ENCODE measurements around the gene MBD3L5.
"Not testable (repeated sequence)": the region's sequence is repeated elsewhere in the genome, so short reads cannot be mapped to it uniquely, and the experiment has no call there.

MBD3L5 gene
- 0 reads per million in 4 experiments for total RNA-seq

DNA sequence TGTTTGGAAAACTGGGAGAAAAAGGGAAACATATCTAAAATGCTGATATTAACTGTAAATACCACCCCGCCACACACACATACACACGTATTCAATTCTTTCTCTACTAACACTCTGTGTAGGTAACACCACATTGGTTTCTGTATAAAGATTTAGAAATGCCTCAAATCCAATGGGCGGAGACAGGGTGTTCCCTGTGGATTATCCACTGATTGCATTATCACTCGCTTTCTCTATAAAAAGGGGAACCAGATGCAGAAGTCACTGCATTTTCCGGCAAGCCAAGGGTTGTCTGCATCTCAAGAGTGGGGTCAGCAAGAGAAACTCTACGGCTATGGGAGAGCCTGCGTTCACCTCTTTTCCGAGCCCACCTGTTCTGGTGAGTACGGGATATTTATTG is at the start of gene MBD3L5:
TSS of gene MBD3L5 (plus strand) at position 301 of the 400 bp plus-strand sequence. CDS start at position 335, 34 bp downstream.
- DNase-seq: not testable (repeated sequence)

DNA sequence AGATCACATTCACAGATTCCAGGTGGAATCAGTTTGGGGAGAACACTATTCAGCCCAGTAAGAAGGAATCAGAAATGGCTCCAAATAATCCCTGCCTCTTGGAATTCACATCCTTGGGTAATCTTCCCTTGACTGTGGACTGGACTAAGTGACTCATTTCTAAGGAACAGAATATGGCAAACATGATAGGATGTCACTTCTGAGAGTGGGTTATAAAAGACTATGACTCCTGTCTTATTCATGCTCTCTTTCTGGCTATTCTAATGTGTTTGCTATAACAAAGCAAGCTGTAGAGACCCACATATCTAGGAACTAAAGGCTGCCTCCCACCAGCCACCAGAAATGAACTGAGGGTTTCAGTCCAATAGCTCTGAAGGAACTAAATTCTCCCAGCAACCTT is 46.9 kb upstream of the MBD3L5 start:
- no peak for DNase-seq

DNA sequence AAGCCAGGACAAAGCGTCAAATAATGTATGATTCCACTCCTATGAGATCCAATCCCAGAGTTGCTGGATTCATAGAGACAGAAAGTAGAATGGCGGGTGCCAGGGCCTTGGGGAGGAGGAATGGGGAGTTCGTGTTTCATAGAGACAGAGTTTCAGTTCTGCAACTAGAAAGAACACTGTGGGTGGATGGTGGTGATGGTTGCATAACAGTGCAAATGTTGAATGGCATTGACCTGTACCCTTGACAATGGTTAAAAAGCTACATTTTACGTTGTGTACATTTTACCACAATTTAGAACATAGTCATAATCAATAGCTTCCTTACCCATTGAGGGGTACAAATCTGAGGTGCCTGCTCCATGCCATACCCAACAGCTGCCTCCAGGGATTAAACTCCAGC is 42.5 kb upstream of the MBD3L5 start:
- DNase-seq: no peak

DNA sequence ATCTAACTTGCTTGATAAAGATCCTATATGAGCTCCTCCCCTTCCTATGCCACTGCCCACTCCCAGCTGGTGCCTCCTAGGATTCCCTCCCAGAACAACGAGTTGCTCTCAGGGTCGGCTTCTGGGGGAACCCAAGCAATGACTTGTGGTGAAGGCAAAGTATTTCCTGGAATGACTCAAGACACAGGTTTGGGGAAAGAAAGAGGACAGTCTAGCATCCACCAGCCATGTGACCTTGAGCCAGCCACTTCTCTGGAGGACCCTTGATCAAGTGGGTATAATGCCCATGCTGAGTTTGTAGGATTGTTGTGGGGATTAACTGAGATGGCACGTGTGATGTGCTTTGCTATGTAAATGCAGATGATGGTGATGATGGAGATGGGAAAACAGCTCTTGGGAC is 42.1 kb upstream of the MBD3L5 start:
- no peak for DNase-seq

DNA sequence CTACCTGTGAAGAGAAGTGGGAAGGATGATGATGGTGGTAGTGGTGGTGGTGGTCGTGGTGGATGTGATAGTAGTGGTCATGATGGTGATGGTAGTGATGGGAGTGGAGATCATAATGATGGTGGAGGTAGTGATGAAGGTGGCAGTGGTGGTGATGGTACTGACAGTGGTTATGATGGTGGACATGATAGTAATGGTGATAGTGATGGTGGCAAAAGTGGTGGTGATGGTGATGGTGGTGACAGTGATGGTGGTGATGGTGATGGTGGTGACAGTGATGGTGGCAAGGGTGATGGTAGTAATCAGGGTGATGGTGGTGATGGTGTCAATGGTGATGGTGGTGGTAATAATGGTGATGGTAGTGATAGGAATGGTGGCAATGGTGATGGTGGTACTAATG is 35.3 kb upstream of the MBD3L5 start:
- no peak for DNase-seq

DNA sequence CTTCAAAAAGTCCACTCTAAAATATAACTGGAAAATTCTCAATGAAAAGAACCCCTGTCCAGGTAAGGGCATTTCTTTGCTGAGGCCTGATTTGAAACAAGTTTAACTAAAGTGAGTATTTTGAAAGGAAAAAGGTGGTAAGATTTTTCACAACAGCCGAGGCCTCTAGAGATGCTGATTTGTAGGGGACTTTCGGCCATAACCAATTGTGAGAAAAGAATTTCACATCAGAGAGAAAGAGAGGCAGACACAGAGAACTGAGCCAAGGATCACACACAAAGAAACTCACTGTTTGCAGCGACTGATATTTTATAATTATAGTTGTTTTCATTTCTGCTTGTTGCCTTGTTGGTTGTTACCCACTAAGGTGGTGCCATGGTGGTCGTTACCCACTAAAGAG is 33.6 kb upstream of the MBD3L5 start:
- no peak for DNase-seq

DNA sequence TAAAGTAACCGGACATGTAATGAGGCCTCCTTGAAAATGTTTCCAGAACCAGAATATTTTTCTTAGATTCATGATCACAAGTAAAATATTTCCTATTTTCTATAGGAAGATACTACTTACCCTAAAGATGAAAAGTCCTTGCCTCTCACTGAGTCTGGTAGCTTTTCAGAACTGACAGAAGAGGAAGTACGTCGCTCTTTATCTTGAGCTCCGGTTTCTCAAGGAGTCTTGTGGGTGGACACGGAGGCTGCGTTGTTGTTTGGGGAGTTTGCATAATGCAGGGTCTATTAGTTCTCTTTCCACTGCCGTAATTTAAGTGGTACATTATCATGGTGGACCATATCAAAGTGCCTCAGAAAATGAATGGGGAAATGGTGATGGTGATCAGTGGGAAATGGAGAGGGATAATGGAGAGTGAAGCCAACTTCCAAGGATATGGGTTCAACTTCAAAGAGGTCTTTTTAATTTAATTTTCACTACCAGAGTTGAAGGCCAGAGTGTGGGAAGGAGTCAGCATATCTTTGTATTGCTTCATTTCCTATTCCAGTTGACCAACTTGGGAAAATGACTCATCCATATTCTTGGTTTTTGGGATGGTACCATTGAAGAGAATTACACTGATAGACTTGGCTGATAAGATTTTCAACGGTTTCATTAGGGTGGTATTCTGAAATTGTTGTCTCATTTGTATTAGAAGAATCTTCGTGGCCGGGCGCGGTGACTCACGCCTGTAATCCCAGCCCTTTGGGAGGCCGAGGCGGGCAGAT is 32.5 kb upstream of the MBD3L5 start:
- no peak for DNase-seq

DNA sequence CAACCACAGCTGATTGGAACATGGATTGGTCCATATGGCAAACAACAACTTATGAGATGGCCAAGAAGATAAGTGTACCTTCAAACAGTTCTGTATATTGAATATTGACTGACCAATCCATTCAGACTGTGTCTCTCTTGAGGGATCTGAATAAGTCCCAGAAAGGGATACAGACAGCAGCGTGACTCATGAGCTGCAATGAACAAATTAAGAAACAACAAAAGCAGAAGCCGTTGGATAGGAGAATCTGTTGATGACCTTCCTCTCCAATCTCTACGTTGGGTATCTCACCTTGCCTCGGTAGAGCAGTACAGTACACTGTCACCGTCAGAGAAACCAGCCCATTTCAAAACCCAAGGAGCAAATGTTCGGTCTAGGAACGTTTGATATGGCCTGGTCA is 30.4 kb upstream of the MBD3L5 start:
- DNase-seq: no peak

DNA sequence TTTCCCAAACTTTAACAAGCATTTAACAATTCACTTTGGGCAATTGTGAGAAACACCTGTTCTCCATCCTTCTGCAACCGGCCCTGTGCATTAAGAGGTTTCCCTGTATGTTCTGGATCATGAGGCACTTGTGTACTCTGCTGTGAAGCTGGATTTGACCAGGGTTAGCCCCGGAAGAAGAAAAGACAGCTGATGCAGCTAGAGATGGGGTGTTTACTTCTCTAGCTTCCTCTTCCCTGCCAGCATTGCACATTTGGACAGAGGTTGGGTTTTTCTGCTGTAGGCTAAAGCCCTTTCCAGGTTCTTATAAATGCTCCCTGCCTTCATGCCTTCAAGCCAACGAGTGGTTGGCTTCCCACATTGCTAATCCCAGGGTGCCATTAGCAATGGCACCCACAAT is 30.0 kb upstream of the MBD3L5 start:
- no peak for DNase-seq

DNA sequence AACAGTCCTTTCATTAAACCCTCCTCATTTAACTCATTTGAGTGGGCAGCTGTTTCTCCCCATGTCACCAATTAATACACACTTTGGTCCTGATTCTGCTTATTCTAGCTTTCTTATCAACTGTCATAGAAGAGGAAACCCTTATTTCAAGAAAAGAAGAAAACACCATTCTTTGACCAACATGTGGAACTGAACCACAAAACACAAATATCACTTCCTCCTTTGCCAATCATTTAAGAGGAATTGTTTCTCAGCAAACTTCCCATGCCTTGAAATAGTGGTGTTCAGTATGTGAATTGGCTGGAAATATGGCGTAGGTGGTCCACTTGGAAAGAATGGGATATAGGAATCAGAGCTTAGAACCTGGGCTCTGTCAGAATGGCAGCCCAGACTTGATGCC is 29.6 kb upstream of the MBD3L5 start:
- DNase-seq: no peak

DNA sequence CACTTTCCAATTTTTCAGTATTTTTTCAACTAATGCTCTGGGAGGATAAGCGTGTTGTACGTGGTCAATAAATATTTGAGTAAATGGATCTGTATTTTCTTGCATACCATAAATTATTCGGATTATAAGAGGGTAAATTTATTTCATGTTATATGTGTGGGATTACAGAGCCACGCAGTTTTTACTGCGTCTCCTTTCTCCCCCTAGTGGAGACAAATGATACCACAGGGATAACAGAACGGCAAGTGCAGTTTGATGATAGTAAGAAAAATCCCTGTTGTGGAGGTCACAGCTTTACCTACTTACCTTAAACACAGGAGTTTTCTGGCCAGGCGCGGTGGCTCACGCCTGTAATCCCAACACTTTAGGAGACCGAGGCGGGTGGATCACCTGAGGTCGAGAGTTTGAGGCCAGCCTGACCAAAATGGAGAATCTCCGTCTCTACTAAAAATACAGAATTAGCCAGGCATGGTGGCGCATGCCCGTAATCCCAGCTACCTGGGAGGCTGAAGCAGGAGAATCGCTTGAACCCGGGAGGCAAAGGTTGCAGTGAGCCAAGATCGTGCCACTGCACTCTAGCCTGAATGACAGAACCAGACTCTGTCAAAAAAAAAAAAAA is 26.0 kb upstream of the MBD3L5 start:
- DNase-seq: no peak

DNA sequence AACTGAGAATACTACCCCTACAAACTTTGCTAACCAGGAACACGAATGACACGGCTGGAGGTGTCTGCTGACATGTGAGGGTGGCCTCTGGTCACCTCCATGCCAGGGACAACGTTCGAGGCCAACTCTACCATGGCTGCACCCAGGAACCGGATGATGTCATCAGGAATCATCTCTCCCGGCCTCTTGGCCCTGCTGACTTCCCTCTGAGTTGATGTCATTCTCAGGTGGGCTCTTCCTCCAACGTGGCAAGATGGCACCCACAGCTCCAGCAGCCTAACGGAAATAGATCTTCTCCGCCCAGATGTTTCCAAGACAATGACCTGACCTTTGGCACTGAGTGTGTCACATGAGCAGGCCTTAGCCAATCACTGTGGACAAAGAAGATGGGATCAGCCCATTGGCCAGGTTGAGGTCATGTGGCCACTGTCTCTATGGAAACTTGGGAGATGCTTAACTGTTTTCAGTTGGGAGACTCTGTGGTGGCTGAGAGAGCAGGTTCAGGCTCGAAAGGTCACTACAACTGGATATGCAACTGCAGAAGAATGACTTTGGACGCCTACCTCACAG is 24.2 kb upstream of the MBD3L5 start:
- DNase-seq: no peak

DNA sequence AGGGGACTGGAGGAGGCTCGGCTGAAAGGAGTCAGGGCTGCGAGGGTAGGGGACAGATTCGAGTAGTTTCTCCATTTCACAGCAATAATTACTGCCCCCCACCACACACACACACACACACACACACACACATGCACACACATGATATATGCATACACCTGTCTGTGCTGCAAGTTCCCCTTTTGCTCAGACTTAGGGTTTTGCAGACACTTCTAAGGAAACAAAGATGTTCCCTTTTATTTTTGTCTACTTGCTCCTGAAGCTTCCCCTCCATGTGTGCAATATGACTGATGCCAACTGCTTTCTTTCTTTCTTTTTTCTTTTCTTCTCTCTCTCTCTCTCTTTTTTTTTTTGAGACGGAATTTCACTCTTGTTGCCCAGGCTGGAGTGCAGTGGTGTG is 22.5 kb upstream of the MBD3L5 start:
- DNase-seq: no peak

DNA sequence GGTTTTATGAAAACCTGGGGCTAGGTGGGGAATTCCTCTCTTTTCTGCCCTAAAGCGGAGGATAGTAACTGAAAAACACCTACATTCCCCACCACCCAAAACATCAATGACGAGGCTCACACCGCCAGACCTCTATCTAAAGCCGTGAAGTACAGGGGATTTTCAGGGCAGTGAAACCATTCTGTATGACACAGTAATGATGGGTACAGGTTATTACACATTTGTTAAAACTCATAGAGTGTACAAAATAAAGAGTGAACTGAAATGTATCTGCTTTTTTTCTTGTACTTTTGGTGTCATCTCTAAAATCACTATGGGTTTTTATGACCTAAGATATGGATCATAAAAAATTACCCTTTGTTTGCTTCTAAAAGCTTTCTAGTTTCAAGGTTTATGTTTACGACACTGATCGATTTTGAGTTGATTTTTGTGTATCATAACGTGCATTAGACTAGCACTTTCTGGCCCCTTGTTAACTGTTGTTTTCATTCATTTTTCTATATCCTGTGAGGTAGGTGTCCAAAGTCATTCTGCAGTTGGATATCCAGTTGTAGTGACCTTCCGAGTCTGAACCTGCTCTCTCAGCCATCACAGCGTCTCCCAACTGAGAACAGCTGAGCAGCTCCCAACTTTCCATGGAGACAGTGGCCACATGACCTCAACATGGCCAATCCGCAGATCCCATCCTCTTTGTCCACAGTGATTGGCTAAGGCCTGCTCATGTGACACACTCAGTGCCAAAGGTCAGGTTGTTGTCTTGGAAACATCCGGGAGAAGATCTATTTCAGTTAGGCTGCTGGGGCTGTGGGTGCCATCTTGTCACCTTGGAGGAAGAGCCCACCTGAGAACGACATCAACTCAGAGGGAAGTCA is 19.4 kb upstream of the MBD3L5 start:
- no peak for DNase-seq

DNA sequence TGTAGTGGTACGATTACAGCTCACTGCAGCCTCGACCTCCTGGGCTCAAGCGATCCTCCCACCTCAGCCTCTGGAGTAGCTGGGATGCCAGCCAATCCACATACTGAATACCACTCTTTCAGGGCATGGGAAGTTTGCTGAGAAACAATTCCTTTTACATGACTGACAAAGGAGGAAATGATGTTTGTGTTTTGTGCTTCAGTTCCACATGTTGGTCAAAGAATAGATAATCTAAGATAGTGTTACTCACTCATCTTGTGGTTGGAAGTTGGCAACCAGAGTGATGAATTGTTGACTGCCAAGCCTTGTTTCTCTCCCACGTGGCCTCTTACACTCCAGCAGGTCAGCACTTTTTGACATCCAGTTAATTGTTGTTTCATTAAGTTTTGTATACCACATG is 16.7 kb upstream of the MBD3L5 start:
- DNase-seq: no peak

DNA sequence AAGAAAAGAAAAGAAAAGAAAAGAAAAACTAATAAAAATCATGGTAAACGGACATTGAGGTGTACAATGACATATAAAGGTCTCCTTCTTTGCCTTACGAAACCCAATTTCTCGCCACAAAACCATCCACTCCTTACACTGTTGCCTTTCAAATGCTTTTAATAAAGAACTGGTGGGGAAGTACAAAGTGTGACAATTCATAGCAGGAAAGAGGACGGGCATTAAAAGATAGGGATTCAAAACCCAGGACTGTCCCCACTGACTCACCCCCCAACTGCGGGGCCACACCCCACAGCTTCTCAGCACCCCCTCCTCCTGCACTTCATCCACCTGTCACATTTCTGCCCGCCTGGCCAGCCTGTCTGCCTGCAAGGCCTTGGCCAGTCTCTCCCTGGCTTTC is 11.6 kb upstream of the MBD3L5 start:
- no peak for DNase-seq

DNA sequence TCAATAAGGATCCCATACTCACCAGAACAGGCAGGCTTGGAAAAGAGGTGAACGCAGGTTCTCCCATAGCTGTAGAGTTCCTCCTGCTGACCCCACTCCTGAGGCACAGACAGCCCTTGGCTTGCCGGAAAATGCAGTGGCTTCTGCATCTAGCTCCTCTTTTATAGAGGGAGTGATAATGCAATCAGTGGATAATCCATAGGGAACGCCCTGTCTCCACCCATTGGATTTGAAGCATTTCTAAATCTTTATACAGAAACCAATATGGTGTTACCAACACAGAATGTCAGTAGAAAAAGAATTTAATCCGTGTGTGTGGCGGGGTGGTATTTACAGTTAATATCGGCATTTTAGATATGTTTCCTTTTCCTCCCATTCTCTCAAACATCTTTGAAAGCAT is 9.0 kb upstream of the MBD3L5 start, which contains the start of gene MBD3L2B:
TSS of gene MBD3L2B (minus strand) at position 101 of the 400 bp plus-strand sequence. CDS start at position 67, 34 bp downstream.
- DNase-seq: not testable (repeated sequence)

DNA sequence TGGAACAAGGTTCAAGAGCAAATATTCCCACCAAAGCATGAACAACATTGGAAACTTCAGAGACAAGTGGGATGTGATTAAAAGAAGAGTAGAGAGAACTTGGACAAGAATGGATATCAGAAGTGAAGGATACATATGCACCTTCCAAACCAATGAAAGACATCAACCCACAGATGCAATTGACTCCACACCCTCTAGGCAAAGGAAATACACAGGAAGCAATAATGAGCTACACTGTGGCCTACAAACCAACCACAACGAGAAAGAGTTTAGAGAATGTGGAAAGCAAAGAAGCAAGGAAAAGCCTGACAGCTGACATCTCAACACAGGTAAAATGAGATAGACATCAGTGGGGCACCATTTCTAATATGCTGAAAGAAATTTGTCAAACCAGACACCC is 1.6 kb upstream of the MBD3L5 start:
- not testable (repeated sequence) for DNase-seq

DNA sequence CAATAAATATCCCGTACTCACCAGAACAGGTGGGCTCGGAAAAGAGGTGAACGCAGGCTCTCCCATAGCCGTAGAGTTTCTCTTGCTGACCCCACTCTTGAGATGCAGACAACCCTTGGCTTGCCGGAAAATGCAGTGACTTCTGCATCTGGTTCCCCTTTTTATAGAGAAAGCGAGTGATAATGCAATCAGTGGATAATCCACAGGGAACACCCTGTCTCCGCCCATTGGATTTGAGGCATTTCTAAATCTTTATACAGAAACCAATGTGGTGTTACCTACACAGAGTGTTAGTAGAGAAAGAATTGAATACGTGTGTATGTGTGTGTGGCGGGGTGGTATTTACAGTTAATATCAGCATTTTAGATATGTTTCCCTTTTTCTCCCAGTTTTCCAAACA is 9.7 kb downstream of the MBD3L5 start, which contains the start of gene MBD3L4:
TSS of gene MBD3L4 (minus strand) at position 101 of the 400 bp plus-strand sequence. CDS start at position 66, 35 bp downstream.
- not testable (repeated sequence) for DNase-seq

DNA sequence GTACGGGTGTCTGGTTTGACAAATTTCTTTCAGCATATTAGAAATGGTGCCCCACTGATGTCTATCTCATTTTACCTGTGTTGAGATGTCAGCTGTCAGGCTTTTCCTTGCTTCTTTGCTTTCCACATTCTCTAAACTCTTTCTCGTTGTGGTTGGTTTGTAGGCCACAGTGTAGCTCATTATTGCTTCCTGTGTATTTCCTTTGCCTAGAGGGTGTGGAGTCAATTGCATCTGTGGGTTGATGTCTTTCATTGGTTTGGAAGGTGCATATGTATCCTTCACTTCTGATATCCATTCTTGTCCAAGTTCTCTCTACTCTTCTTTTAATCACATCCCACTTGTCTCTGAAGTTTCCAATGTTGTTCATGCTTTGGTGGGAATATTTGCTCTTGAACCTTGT is 11.2 kb downstream of the MBD3L5 start:
- DNase-seq: not testable (repeated sequence)

DNA sequence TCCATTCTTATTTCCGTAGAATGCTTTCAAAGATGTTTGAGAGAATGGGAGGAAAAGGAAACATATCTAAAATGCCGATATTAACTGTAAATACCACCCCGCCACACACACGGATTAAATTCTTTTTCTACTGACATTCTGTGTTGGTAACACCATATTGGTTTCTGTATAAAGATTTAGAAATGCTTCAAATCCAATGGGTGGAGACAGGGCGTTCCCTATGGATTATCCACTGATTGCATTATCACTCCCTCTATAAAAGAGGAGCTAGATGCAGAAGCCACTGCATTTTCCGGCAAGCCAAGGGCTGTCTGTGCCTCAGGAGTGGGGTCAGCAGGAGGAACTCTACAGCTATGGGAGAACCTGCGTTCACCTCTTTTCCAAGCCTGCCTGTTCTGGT is 18.6 kb downstream of the MBD3L5 start, which contains the start of gene MBD3L2:
TSS of gene MBD3L2 (plus strand) at position 301 of the 400 bp plus-strand sequence. CDS start at position 354, 53 bp downstream.
- not testable (repeated sequence) for DNase-seq

DNA sequence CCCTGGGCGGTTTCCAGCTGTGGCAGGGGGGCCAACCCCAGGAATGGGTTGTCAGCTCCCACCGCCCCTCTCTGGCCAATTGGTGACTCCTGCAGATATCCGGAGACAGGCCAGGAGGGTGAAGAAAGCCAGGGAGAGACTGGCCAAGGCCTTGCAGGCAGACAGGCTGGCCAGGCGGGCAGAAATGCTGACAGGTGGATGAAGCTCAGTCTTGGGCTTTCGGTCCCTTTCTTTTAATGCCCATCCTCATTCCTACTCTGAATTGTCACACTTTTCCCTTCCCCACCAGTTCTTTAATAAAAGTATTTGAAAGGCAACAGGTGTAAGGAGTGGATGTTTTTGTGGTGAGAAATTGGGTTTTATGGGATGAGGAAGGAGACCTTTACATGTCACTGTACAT is 21.0 kb downstream of the MBD3L5 start:
- not testable (repeated sequence) for DNase-seq

DNA sequence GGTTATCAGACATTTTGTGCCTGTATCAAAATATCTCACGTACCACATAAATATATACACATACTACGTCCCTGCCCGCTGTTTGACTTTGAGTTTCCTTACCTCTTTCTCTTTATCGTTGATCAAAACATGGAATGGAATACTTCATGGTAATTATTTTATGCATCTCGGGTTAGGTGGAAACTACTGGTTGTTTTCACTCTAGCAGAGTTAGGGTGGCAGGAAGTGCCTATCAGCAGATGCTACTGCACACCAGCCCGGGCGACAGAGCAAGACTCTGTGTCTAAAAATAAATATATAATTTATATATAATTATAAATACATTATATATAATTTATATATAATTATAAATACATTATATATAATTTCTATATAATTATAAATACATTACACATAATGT is 22.5 kb downstream of the MBD3L5 start:
- not testable (repeated sequence) for DNase-seq
